Osteocyte (in vitro differentiated cells): ENCODE data around the gene KDM6A. TPM values are rescaled to one million over a fixed set of nuclear protein-coding genes. Genes with fewer than 3 reads are reported as not detected.

Experiments used
- DNase-seq: peaks from one replicate; pipeline ENCODE4 v3.0.0; 2021; ENCODE audit warnings: mixed read lengths; ENCODE audit not compliant: unreplicated experiment; ENCODE audit errors: extremely low spot score
- H3K27ac Mint-ChIP-seq: one replicate; pipeline ENCODE4 v1.8.0; 2021; ENCODE audit warnings: mild to moderate bottlenecking, mixed read lengths; ENCODE audit not compliant: unreplicated experiment
- H3K27me3 Mint-ChIP-seq: one replicate; pipeline ENCODE4 v1.8.0; 2021; ENCODE audit warnings: mixed read lengths; ENCODE audit not compliant: unreplicated experiment
- H3K36me3 Mint-ChIP-seq: one replicate; pipeline ENCODE4 v1.8.0; 2021; ENCODE audit warnings: mixed read lengths; ENCODE audit not compliant: unreplicated experiment
- H3K4me1 Mint-ChIP-seq: one replicate; pipeline ENCODE4 v1.8.0; 2021; ENCODE audit warnings: mixed read lengths; ENCODE audit not compliant: unreplicated experiment
- H3K4me3 Mint-ChIP-seq: one replicate; pipeline ENCODE4 v1.8.0; 2021; ENCODE audit warnings: mild to moderate bottlenecking, moderate library complexity, mixed read lengths; ENCODE audit not compliant: unreplicated experiment
- H3K9me3 Mint-ChIP-seq: one replicate; pipeline ENCODE4 v1.8.0; 2021; ENCODE audit warnings: mixed read lengths; ENCODE audit not compliant: unreplicated experiment
- total RNA-seq: library from RNA; stranded (reverse); gene quantifications from 2 replicates; pipeline ENCODE4 v1.2.1, GENCODE V29; 2021
- TF ChIP-seq, protein P1 (sequence below): fragments of 200-600 bp; sonication (generic); IDR thresholded peaks from 2 replicates; pipeline ENCODE4 v1.5.0; 2021; ENCODE audit warnings: antibody characterized with exemption, mild to moderate bottlenecking, moderate library complexity

The KDM6A gene
- total RNA-seq, 1 donor from 2014 or later, result 17.6 TPM

DNA sequence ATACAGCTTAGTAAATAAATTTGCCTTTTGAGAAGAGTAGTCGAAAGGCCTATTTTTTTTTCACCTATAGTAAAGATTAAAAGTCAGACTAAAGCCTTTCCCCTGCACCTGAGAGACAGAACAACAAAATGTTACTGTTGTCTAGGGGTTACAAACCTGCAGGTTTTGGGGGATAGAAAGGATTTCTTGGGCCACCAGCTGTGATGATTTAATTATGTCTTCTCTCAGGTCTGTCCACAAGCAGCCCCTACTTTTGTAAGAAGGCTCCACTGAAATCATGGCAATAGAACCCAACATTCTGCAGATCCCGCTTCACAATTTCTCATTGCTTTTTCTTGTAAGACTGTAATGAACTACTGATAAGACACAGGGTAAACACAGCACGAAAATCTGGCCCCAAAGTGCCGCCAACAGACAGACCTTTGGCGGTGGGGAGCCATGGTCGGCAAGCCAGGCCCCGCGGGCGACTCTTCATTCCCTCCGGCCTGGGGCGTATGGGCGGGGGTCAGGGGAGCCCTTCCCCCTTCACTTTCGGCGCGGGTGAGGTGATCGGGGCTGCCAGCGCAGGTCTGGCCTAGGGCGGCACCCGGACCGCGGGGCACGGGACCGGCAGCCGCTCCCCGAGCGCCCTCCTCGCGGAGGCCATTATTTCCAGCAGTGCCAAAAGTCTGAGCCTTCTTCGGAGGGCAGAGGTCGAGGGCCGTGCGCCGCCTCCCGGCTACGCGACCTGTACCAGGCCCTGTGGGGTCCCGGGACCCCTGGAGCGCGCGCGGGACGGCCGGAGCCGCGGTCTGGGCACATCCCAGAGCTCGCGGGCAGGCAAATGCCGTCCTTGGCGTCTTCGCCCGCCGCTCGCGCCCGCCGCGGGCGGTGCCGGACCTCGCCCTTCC lies 812 bp upstream of the KDM6A start:
- Mint-ChIP-seq H3K9me3 (peaks cover 2% of the 10 kb centered on the region), H3K27me3 (no peaks in the 10 kb centered on the region), H3K36me3 (no peaks in the 10 kb centered on the region), H3K4me3 (peak overlapping the region; percentile 82), H3K4me1 (peaks cover 17% of the 10 kb centered on the region), H3K27ac (peak overlapping the region; percentile 82)
- DNase-seq, result no peak
- TF ChIP-seq, protein P1, sequence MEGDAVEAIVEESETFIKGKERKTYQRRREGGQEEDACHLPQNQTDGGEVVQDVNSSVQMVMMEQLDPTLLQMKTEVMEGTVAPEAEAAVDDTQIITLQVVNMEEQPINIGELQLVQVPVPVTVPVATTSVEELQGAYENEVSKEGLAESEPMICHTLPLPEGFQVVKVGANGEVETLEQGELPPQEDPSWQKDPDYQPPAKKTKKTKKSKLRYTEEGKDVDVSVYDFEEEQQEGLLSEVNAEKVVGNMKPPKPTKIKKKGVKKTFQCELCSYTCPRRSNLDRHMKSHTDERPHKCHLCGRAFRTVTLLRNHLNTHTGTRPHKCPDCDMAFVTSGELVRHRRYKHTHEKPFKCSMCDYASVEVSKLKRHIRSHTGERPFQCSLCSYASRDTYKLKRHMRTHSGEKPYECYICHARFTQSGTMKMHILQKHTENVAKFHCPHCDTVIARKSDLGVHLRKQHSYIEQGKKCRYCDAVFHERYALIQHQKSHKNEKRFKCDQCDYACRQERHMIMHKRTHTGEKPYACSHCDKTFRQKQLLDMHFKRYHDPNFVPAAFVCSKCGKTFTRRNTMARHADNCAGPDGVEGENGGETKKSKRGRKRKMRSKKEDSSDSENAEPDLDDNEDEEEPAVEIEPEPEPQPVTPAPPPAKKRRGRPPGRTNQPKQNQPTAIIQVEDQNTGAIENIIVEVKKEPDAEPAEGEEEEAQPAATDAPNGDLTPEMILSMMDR, result no peak

DNA sequence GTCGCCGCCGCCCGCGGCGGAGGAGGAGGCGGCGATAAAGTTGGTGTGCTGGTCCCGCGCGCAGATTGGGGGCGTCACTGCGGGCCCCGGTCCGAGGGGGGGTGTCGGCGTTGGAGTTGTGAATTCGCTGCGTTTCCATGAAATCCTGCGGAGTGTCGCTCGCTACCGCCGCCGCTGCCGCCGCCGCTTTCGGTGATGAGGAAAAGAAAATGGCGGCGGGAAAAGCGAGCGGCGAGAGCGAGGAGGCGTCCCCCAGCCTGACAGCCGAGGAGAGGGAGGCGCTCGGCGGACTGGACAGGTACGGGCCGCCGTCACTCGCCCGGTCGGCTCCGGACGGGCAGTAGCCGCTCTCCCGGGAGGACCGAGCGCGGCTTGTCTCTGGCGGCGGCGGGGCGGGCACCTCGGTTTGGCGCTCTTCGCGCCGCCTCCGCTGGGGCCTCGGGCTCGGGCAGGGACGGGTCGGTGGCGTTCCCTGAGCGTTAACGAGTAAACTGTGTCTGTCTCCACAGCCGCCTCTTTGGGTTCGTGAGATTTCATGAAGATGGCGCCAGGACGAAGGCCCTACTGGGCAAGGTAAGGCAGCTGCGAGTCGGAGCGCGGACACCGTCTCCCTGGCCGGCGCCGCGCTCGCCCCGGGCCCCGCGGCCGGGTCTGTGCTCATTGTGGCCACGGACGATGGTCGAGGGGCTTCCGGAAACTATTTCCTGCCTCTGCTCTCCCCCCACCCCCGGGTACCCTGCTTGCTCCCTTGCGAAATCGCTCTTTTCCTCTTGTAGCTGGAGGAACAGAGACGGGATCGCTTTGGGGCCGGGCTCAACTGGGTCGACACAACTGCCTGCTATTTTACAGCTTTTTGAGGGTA lies 658 bp downstream of the KDM6A start:
- Mint-ChIP-seq H3K9me3 (no peaks in the 10 kb centered on the region), H3K4me3 (peak overlapping the region; percentile 81), H3K4me1 (peaks cover 17% of the 10 kb centered on the region), H3K36me3 (no peaks in the 10 kb centered on the region), H3K27me3 (no peaks in the 10 kb centered on the region), H3K27ac (peak overlapping the region; percentile 93)
- TF ChIP-seq, protein P1, result peak; percentile 8
- peak; percentile 83 for DNase-seq

DNA sequence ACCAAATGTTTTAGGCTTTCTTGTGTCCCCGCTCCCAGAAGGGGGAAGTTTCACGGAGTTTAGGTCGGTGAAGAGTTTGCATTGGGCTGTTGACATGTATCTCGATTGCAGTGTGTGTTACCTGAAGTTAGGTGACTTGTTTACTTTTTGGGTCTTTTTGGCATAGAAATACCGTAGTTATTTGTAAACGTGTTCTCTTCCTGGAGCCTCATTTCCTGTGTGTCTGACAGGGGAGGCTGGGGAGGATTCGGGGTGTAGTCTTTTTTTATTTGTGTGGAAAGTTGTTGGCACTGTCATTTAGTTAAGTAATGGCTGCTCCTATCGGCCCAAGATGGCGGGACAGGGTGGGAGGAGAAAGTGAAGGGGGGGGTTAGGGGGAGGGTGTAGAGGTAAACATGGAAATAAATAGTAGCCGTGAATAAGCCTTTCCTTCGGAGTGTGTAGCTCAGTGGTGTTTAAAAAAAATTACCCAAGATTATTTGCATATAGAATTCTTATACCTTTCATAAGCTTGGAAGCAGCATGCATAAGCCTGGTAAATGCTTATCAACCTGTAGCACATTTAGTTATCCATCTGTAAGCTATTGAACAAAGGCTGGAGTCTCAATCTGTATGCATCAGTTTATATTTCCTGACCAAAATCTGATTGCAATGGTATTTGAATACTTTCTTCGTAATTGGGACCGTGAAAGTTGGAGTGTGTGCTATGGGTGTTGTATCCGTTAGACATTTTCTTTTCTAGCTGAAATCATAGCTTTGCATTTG lies 1.6 kb downstream of the KDM6A start:
- H3K9me3 Mint-ChIP-seq, result no peaks in the 10 kb centered on the region
- TF ChIP-seq, protein P1, result no peak
- no peaks in the 10 kb centered on the region for H3K27me3 Mint-ChIP-seq
- peak overlapping the region; percentile 81 for H3K4me3 Mint-ChIP-seq
- peaks cover 17% of the 10 kb centered on the region for H3K4me1 Mint-ChIP-seq
- no peak for DNase-seq
- no peaks in the 10 kb centered on the region for H3K36me3 Mint-ChIP-seq
- peak overlapping the region; percentile 93 for H3K27ac Mint-ChIP-seq

DNA sequence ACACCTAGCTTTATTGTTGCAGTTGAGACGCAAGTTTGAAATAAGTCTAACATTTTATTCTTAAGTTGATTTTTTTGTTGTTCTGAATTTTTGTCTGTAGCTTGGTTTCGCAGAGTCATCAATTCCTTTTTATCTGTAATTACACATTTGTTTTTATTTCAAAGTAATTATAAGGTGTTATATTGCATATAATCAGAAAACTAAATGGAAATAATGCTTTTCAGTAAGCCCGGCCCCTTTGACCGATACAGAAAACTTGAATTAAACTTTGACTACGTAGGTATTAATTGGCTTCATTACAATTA lies 2.1 kb downstream of the KDM6A start:
- Mint-ChIP-seq H3K36me3 (no peaks in the 10 kb centered on the region), H3K4me1 (peaks cover 17% of the 10 kb centered on the region), H3K27ac (no peak overlapping the region), H3K27me3 (no peaks in the 10 kb centered on the region), H3K4me3 (peak overlapping the region; percentile 81), H3K9me3 (no peaks in the 10 kb centered on the region)
- DNase-seq, result no peak
- TF ChIP-seq, protein P1, result no peak
